HepG2 (cell line): ENCODE measurements around the gene EFCAB14. TPM values are rescaled to one million over a fixed set of nuclear protein-coding genes. Genes with fewer than 3 reads are reported as not detected.

Experiments
- ATAC-seq: fragments of 200-7000 bp; cut with Tn5 transposase; 3 replicates; pipeline ENCODE4 v1.9.1; 2020; ENCODE audit warnings: mild to moderate bottlenecking, moderate library complexity
- BruUV-seq: library from RNA; stranded (reverse); fragments of 400-500 nt; replicated peaks from 2 replicates; lab custom pipeline; 2021; lab: Mats Ljungman, UMichigan
- CTCF ChIA-PET: fragments of 300-600 bp; formaldehyde crosslinking; extraction: SDS; loops from one replicate; lab custom pipeline; 2021; ENCODE audit warnings: low total read pairs, inconsistent platforms, low intra/inter-chr PET ratio; lab: Yijun Ruan, JAX
- POLR2A ChIA-PET: fragments of 350-600 bp; sonication (Branson Sonifier 250); formaldehyde crosslinking; loops from one replicate; lab custom pipeline; 2020; ENCODE audit warnings: antibody characterized with exemption, inconsistent platforms; lab: Yijun Ruan, JAX
- DNase-seq: peaks from one replicate; pipeline ENCODE4 v3.0.0-alpha.2; 2015; ENCODE audit warnings: low spot score
- FAIRE-seq: peaks from 3 replicates; lab custom pipeline; 2011; peaks lifted over from hg19 to GRCh38; lab: Jason Lieb, UNC
- H2AFZ ChIP-seq: one replicate; pipeline ENCODE4 v1.6.1; 2011; ENCODE audit warnings: low read length, inconsistent platforms
- H3K27ac ChIP-seq: fragments of 300-600 bp; 3 replicates; pipeline ENCODE4 v1.8.0; 2011; ENCODE audit warnings: mixed run types, mild to moderate bottlenecking, mixed read lengths, low read length, inconsistent platforms; ENCODE audit not compliant: insufficient read depth; ENCODE audit errors: extremely low read length
- H3K27me3 ChIP-seq, 2 experiments: fragments of 200-600 bp in 1 of 2; 2 replicates in 1 of 2; 3 replicates in 1 of 2; pipeline versions ENCODE4 v1.6.0 to v1.8.0; 2011; ENCODE audit warnings: low read length in 2 of 2, mild to moderate bottlenecking in 2 of 2, moderate library complexity in 2 of 2, inconsistent platforms in 1 of 2; ENCODE audit not compliant: insufficient read depth in 2 of 2, control insufficient read depth in 1 of 2
- H3K36me3 ChIP-seq, 2 experiments: fragments of 200-600 bp in 1 of 2; replicated peaks in 1 of 2; 2 replicates in 1 of 2; 3 replicates in 1 of 2; pipeline versions ENCODE4 v1.5.1 to v1.8.0; 2011; ENCODE audit warnings: low read length in 2 of 2, inconsistent platforms in 1 of 2; ENCODE audit not compliant: insufficient read depth in 2 of 2, control insufficient read depth in 1 of 2
- H3K4me1 ChIP-seq: 2 replicates; pipeline ENCODE4 v1.5.1; 2012; ENCODE audit warnings: low read length, inconsistent platforms; ENCODE audit not compliant: insufficient read depth
- H3K4me2 ChIP-seq: 2 replicates; pipeline ENCODE4 v1.6.0; 2011; ENCODE audit warnings: low read depth, low read length, inconsistent platforms
- H3K4me3 ChIP-seq, 3 experiments: fragments of 200-600 bp in 1 of 3; sonication (generic), shearing (Covaris generic) in 1 of 3; replicated peaks in 1 of 3; 2 replicates each; pipeline ENCODE4 v1.5.1; 2011 to 2016; ENCODE audit warnings: low read length in 3 of 3, inconsistent platforms in 2 of 3, low read depth in 2 of 3, mild to moderate bottlenecking in 2 of 3, control low read depth in 1 of 3, mixed read lengths in 1 of 3; ENCODE audit not compliant: insufficient read depth in 1 of 3
- H3K79me2 ChIP-seq: one replicate; pipeline ENCODE4 v1.6.1; 2011; ENCODE audit warnings: low read length, inconsistent platforms; ENCODE audit not compliant: insufficient read depth
- H3K9ac ChIP-seq: 2 replicates; pipeline ENCODE4 v1.6.0; 2011; ENCODE audit warnings: mild to moderate bottlenecking, low read depth, low read length, inconsistent platforms; ENCODE audit not compliant: insufficient read depth
- H3K9me3 ChIP-seq: 2 replicates; pipeline ENCODE4 v1.5.1; 2012; ENCODE audit warnings: mild to moderate bottlenecking, low read length
- H4K20me1 ChIP-seq: 2 replicates; pipeline ENCODE4 v1.6.0; 2011; ENCODE audit warnings: inconsistent platforms, mild to moderate bottlenecking, low read length, moderate library complexity; ENCODE audit not compliant: insufficient read depth
- FOXK1 ChIP-seq: sonication (generic); formaldehyde crosslinking; IDR thresholded peaks from 2 replicates; pipeline ENCODE4 v1.4.0; 2020; ENCODE audit warnings: low read depth, missing genetic modification reagents, borderline replicate concordance
- HMG20A ChIP-seq: IDR thresholded peaks from 2 replicates; pipeline ENCODE4 v1.6.1; 2016; ENCODE audit warnings: borderline replicate concordance
- HNRNPH1 ChIP-seq: fragments of 200-400 bp; formaldehyde crosslinking; optimal IDR thresholded peaks from 2 replicates; pipeline ENCODE3; 2017; ENCODE audit warnings: mild to moderate bottlenecking, low read depth, low read length
- KLF12 ChIP-seq: sonication (generic); formaldehyde crosslinking; IDR thresholded peaks from 2 replicates; pipeline ENCODE4 v1.4.0; 2020; ENCODE audit warnings: missing genetic modification reagents, borderline replicate concordance
- MEIS1 ChIP-seq: sonication (generic); formaldehyde crosslinking; IDR thresholded peaks from 2 replicates; pipeline ENCODE4 v1.9.0; 2021; ENCODE audit warnings: mild to moderate bottlenecking, missing genetic modification reagents, moderate library complexity, borderline replicate concordance
- MTF2 ChIP-seq: sonication (generic); formaldehyde crosslinking; IDR thresholded peaks from 2 replicates; pipeline ENCODE4 v1.5.0; 2020; ENCODE audit warnings: missing genetic modification reagents, borderline replicate concordance
- NFKBIZ ChIP-seq: IDR thresholded peaks from 2 replicates; pipeline ENCODE4 v1.6.1; 2018; ENCODE audit warnings: missing genetic modification reagents, missing compliant biosample characterization
- NPAS2 ChIP-seq: sonication (generic); formaldehyde crosslinking; IDR thresholded peaks from 2 replicates; pipeline ENCODE4 v1.8.0; 2022; ENCODE audit warnings: mild to moderate bottlenecking, missing genetic modification reagents, borderline replicate concordance
- NR2C2 ChIP-seq: sonication (generic); formaldehyde crosslinking; IDR thresholded peaks from 2 replicates; pipeline ENCODE4 v1.4.0; 2020; ENCODE audit warnings: missing genetic modification reagents, mild to moderate bottlenecking, moderate library complexity, borderline replicate concordance
- RORA ChIP-seq: sonication (generic); formaldehyde crosslinking; IDR thresholded peaks from 2 replicates; pipeline ENCODE4 v1.5.0; 2020; ENCODE audit warnings: mild to moderate bottlenecking, missing genetic modification reagents, moderate library complexity
- SCMH1 ChIP-seq: sonication (generic); formaldehyde crosslinking; IDR thresholded peaks from 2 replicates; pipeline ENCODE4 v1.9.0; 2021; ENCODE audit warnings: missing genetic modification reagents, mild to moderate bottlenecking, borderline replicate concordance
- SRF ChIP-seq: IDR thresholded peaks from 2 replicates; pipeline ENCODE4 v1.6.1; 2011; ENCODE audit warnings: mild to moderate bottlenecking, low read depth, low read length, moderate library complexity
- TRIM22 ChIP-seq: fragments of 450-650 bp; IDR thresholded peaks from 2 replicates; pipeline ENCODE4 v1.6.1; 2017
- ZFP36L1 ChIP-seq: sonication (generic); formaldehyde crosslinking; IDR thresholded peaks from 2 replicates; pipeline ENCODE4 v1.8.0; 2022; ENCODE audit warnings: mild to moderate bottlenecking, missing genetic modification reagents, moderate library complexity
- ZNF160 ChIP-seq: sonication (generic); formaldehyde crosslinking; IDR thresholded peaks from 2 replicates; pipeline ENCODE4 v1.8.0; 2022; ENCODE audit warnings: mild to moderate bottlenecking, inconsistent platforms, missing genetic modification reagents
- ZNF282 ChIP-seq: fragments of 450-650 bp; IDR thresholded peaks from 2 replicates; pipeline ENCODE4 v1.6.1; 2018; ENCODE audit not compliant: partially characterized antibody
- ZNF296 ChIP-seq: sonication (generic); formaldehyde crosslinking; conservative IDR thresholded peaks from 2 replicates; pipeline ENCODE4 v1.5.0; 2020; ENCODE audit warnings: mild to moderate bottlenecking, missing genetic modification reagents
- ZNF574 ChIP-seq: sonication (generic); formaldehyde crosslinking; IDR thresholded peaks from 2 replicates; pipeline ENCODE4 v1.4.0; 2020; ENCODE audit warnings: missing genetic modification reagents
- ZNF770 ChIP-seq: sonication (generic); formaldehyde crosslinking; IDR thresholded peaks from 2 replicates; pipeline ENCODE4 v1.5.0; 2020; ENCODE audit warnings: mild to moderate bottlenecking, missing genetic modification reagents
- whole genome bisulfite sequencing: methylation state at CpG from one replicate; pipeline ENCODE4 v1.1.6; 2017; ENCODE audit warnings: low lambda C conversion rate; 5-methylcytosine and 5-hydroxymethylcytosine counted together
- in situ Hi-C: cut with HindIII; loops from 2 replicates; pipeline ENCODE4 v1.10.0; 2017; ENCODE audit warnings: low pct_unique_long_range_greater_than_20kb; ENCODE audit not compliant: extremely low pct_ligation_motif_present
- intact Hi-C: fragments of 100-400 bp; cut with micrococcal nuclease; formaldehyde crosslinking; loops from one replicate; pipeline ENCODE4 v1.10.0; 2022; ENCODE audit not compliant: unreplicated experiment
- polyA plus RNA-seq, 8 experiments: library from polyadenylated mRNA; depleted of rRNA in 3 of 8; stranded (reverse) in 7 of 8; unstranded in 1 of 8; fragments of >200 nt; fragmentation: Illumina TruSeq in 4 of 8; extraction: Trizol in 4 of 8; gene quantifications; 2 replicates each; pipeline versions ENCODE4 v1.2.1 to v1.2.3, GENCODE V29; 2011 to 2016; ENCODE audit warnings: low read depth in 4 of 8, missing spikeins in 1 of 8, mixed read lengths in 1 of 8; ENCODE audit not compliant: insufficient read depth in 1 of 8
- total RNA-seq, 5 experiments: library from RNA; depleted of rRNA; stranded (reverse); fragments of >200 nt; fragmentation: Illumina TruSeq; extraction: Trizol; gene quantifications; 2 replicates each; pipeline ENCODE4 v1.2.3, GENCODE V29; 2016; ENCODE audit warnings: low read depth in 1 of 5

The EFCAB14 gene
- total and polyA plus RNA-seq, 2 of the 13 experiments (the other 11 are each of a cell fraction or from before 2014, with no cell fraction given): 13.4 to 17.9 TPM

- TF ChIP-seq ZNF160 (no peak), MTF2 (CRISPR knock-in tag) (no peak), ZNF574 (CRISPR knock-in tag) (no peak), ZNF282 (no peak), TRIM22 (no peak), ZNF296 (CRISPR knock-in tag) (no peak), NFKBIZ (CRISPR knock-in tag) (no peak), SRF (no peak), NPAS2 (no peak)
- TF ChIP-seq, all 625 proteins: peak for 0
Observed at GRCh38 chr1:46687921-46688509, 30.9 kb downstream of the EFCAB14 start (continued).

GRCh38 chr1:46687093-46687659, 31.7 kb downstream of the EFCAB14 start:
- 93% methylated on average over 2 of the region's 2 CpGs for WGBS
- CTCF ChIA-PET: no interaction called here
- H3K27me3 ChIP-seq: no peaks in the 10 kb centered on the region
- no peak overlapping the region for H3K4me3 ChIP-seq
- H3K79me2 ChIP-seq: no peaks in the 10 kb centered on the region
- no peaks in the 10 kb centered on the region for H3K9me3 ChIP-seq
- no peak overlapping the region for H3K4me2 ChIP-seq
- DNase-seq (no peak), ATAC-seq (no peak), FAIRE-seq (no peak)
- BruUV-seq: no TSS peak
- intact Hi-C loops (no loop called here), in situ Hi-C loops (no loop called here)
- no peak overlapping the region for H3K27ac ChIP-seq
- no peak overlapping the region for H2AFZ ChIP-seq
- no peak overlapping the region for H3K9ac ChIP-seq
- POLR2A ChIA-PET: no interaction called here
- H3K36me3 ChIP-seq: peaks cover 14 to 96% of the 10 kb centered on the region in 2 experiments
- peaks cover 7% of the 10 kb centered on the region for H3K4me1 ChIP-seq
- no peaks in the 10 kb centered on the region for H4K20me1 ChIP-seq
- no peak for TF ChIP-seq RORA (CRISPR knock-in tag)
- TF ChIP-seq NR2C2: no peak
- TF ChIP-seq MEIS1 (CRISPR knock-in tag): no peak
- TF ChIP-seq HMG20A (CRISPR knock-in tag): no peak
- no peak for TF ChIP-seq ZNF770 (CRISPR knock-in tag)
- TF ChIP-seq KLF12 (CRISPR knock-in tag): no peak
- TF ChIP-seq HNRNPH1: no peak
- TF ChIP-seq ZFP36L1 (CRISPR knock-in tag): no peak
- no peak for TF ChIP-seq SCMH1 (CRISPR knock-in tag)
- no peak for TF ChIP-seq FOXK1 (CRISPR knock-in tag)
